Measurements from ENCODE around the gene SUN2.

SUN2 gene

DNA sequence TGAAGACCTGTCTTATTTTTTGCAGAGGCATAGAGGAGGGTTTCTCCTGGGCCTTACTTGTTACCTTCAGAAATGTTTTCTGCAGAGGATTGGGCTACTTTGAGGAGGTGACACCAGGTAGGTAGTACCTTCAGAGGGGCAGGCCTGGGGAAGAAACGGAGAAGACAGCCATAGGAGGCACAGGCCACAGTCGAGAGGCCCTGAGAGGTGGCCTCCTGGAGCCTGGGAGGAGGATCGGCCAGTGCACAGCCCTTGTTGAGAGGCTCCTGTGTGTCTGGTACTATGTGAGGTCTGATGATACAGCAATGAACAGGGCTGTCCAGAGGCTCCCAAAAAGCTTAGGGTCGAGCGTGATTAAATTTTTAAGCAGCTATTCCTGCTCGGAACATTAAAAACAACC is 38.6 kb downstream of the SUN2 start:
- DNase-seq (ENCODE audit: low read depth, low spot score): no peak

DNA sequence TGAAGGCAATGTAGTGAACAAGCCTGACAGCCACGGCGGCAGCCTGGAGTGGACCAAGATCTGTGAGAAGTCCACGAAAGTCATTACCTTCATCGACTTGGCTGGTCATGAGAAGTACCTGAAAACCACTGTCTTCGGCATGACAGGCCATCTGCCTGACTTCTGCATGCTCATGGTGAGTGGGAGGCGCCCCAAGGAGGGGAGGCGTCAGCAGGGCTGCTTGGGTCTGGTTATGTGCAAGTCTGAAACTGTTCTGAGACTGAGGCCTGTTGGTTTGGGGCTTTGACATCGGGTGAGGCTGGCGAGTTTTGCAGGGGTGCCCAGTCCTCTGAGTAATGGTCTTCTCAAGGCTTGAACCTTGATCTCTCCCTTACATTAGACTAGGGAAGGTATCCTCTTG is 39.0 kb downstream of the SUN2 start:
- no peak for DNase-seq (ENCODE audit: low read depth, low spot score)

DNA sequence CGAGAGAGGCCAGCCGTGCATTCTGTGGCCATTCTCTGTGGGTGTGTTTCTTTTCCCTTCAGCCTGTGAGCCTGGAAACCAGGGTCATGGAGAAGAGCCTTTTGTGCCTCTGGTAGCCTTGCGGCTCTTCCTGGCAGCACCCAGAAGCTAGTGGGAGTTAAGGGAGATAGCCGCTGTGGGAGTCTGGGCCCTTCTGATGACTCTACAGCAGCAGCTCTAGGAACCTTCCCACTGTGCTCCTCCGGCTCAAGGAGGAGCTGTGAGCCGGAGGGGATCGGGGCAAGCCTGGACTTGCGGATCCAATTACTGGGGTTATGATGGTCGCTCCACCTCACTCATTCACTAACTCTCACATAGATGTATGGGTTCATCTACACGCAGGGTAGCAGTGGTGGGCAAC is 39.5 kb downstream of the SUN2 start:
- DNase-seq (ENCODE audit: low read depth, low spot score): no peak

DNA sequence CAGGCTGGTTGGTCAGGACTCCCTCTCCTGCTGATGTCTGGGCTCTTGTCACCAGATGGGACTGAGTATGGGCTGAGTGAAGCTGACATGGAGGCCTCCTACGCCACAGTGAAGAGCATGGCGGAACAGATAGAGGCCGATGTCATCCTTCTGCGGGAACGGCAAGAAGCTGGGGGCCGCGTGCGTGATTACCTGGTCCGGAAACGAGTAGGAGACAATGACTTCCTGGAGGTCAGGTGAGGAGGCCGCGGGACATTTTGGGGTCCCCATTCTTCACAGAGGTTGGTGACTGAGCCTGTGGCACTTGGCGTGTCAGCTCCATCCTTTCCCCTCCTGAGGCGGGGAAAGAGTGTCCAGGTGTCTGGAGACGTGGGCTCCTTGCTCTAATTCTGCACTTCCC is 39.9 kb downstream of the SUN2 start:
- no peak for DNase-seq (ENCODE audit: low read depth, low spot score)

DNA sequence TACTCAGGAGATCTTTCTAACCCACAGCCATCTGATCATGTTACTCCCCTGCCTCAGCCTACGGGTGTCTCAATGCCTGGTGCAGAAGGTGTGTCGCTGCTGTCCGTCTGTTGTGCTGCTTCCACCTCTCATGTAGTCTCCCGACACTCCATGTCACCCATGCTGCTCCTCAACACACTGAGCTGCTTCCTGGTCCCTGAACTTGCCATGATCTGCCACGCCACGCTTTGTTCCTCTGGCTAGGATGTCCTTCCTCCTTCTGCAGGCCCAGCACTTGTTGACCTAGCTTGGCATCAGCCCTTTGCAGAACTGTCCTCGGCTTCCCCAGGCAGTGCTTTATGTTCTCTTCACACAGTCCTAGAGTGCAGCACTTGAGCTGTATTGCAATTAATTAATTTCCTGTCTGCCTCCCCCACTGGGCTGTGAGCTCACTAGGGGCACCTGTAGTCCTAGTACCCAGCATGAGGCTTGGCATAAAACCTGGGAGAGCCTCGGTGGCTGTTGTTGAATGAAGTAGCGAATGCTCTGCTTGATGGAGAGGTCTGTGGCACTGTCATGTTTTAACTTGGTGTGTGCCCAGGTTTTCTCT is 40.5 kb downstream of the SUN2 start:
- DNase-seq (ENCODE audit: low read depth, low spot score): no peak

DNA sequence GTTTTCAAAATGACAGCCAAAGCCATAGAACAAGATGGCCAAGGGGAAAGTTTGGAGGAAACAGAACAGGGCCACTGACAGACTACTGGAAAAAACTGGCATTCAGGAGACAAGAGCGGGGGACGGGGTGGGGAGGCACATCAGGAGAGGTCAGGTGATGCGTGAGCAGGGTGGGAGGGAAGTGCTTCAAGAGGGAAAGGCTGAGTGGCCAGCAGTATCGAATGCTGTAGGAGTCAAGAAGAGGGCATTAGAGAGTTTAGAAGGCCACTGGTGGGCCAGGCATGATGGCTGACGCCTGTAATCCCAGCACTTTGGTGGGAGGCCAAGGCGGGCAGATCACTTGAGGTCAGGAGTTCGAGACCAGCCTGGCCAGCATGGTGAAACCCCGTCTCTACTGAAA is 41.9 kb downstream of the SUN2 start:
- no peak for DNase-seq (ENCODE audit: low read depth, low spot score)

DNA sequence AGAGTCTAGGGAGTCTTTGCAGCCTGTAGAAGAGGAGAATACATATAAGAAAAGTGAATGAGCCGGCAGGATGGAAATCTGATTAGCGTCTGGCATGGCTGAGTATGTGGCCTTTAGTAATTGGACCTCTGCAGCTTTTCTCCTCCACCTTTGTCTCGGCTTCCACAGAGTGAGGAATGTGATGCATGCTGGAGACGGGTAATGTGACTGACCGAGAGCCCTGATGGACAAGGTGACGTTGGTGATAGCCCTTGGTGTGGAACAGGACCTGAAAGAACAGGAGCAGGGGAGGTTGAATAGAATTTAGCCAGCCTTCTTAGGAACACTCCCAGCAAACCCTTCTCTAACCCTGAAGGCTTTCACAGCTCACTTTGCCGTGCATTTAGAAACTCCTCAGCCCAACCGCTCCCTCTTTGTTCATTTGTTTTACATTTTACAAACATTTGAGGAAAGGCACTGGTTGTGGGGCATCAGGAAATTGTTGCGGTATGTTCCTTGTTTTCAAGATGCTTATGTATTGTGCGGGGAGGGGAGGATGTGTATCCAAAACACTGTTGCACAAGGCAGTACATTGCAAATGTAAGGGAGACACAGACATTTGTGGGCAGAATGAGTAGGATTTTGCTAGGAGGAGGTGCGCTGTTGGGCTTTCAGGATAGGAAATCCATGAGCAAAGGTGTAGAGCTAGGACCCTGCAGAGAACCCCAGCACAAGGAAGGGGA is 43.2 kb downstream of the SUN2 start:
- DNase-seq (ENCODE audit: low read depth, low spot score): peak; percentile 30

DNA sequence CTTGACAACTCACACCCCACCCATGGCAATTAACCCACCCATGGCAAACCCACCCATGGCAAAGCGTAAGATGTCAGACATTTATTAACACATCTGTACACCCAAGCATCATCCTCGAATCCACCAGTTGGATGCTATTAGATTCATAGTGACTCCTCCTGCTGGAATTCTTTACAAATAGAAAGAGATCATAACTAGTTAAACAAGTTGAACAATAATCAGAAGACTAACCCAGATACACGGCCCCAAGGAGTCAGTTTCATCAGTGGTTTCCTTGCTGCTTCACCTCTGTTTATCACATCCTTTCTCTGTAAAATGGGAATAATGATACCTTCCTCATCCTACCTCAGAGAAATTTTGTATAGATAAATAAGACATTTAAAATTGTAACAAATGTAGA is 44.9 kb downstream of the SUN2 start:
- no peak for DNase-seq (ENCODE audit: low read depth, low spot score)

DNA sequence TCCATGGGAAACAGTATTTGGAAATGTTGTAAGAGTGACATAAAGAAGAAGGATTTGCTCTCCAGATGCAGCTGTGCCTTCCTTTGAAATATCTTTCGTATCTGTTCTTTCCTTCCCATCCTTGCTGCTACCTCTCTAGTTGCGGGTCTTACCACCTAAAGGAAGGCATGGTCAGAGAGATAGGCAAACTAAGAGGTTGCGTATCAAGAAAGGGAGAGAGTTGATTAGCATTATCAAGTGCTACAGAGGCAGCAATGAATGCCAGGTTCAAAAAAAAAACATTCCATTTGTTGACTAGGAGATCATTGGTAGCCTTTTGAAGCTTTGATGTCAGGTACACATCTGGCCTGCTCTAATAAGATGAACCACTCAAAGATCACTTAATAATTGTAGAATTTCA is 45.4 kb downstream of the SUN2 start:
- no peak for DNase-seq (ENCODE audit: low read depth, low spot score)

DNA sequence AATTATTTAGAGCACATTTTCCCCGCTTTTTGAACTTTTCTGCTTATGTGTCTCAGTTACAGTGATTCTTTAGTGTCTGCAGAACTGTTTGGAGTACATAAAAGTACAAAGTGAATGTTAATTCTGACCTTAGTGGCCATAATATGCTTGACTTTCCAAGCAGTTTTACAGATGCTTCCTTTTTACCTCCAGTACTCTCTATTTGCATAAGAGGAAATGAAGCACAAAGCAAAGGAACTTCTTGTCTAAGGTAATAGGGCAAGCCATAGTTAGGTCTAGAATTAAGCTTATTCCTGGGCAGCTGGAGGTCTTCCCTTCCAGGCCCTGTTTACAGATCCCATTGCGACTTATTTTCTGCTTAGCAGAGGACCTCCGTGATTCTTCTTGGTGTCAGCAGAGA is 46.5 kb downstream of the SUN2 start:
- DNase-seq (ENCODE audit: low read depth, low spot score): no peak

DNA sequence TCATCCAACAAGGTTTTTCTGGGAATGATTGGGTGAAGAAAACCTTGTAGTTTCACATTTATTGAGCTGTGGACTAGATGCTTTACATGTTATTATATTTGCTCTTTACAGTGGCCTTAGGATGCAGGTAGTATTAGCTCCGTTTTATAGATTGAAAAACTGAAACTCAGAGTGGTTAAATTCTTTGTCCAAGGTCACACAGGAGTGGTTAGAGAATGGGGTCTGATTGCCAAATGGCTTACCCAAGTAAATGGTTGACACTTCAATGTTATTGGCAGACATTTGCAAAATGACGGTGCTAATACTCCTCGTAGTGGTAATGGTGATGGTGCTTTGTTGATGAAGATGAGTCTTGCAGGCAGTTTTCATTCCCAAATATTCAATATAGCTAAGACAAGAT is 47.8 kb downstream of the SUN2 start:
- no peak for DNase-seq (ENCODE audit: low read depth, low spot score)

DNA sequence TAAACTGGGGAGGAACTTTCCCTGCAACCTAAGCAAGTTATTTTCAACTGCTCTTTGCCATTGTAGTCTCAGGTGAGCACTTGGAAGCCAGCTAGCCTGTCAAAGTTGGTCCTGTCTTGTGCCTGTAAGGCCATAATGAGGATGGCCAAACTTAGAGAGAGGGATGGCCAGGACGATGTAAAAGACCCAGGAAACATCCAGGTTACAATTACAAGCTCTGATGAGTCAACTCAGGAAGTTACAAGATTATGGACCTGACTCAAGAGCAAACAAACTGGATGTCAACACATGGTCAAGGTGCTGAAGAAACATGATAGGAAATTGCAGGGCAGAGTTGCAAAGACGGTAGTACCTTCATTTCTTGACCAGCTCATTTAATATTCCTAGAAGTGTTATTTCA is 48.5 kb downstream of the SUN2 start:
- peak; percentile 14 for DNase-seq (ENCODE audit: low read depth, low spot score)

DNA sequence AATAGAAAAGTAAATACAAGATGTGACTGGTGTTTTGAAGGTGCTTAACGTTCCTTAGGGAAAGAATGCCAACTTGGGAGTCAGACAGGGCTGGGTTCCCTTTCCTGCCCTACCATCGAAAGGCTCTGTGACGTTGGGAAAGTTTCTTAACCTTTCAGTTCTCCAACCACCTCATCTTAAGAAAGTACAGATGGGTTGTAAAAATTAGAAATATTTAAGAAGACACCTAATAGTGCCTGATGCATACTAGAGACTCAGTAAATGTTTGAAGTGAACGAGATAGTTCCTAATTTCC is 49.0 kb downstream of the SUN2 start:
- no peak for DNase-seq (ENCODE audit: low read depth, low spot score)

DNA sequence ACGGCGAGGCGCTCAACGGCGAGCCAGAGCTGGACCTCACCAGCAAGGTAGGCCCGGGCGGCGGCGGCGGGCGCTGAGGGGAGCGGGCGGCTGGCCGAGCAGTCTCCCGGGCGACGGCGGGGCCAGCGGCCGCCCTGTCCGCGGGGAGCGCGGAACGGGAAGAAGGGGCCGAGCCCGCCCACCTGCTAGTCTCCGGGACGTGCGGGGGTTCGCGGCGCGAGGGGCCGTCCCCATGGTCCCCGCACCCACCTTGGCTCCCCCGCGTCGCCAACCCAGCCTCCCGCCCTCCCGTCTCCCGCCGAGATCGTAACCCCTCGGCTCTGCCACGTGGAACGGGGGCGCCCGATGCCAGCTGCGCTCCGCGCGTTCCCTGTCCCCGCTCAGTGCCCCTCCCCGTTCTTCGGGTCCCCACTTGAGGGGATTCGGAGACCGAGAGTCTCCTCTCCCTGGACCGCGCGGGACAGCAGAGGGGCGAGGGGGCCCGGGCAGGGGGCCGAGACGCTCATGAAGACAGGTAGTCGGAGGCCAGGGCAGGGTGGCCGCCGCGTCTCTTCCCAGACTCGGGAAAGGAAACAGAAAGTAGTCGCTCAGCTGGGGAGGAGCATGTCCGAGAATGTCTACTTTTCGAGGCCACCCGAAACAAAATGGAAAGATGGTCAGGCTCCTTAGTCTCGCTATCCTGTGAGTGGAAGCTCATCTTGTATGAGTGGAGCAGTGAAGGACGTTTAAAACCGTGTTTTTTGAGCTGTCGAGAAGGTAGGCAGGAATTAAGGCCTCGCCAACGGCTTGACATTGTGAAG is 49.5 kb downstream of the SUN2 start:
- peak; percentile 64 for DNase-seq (ENCODE audit: low read depth, low spot score)

DNA sequence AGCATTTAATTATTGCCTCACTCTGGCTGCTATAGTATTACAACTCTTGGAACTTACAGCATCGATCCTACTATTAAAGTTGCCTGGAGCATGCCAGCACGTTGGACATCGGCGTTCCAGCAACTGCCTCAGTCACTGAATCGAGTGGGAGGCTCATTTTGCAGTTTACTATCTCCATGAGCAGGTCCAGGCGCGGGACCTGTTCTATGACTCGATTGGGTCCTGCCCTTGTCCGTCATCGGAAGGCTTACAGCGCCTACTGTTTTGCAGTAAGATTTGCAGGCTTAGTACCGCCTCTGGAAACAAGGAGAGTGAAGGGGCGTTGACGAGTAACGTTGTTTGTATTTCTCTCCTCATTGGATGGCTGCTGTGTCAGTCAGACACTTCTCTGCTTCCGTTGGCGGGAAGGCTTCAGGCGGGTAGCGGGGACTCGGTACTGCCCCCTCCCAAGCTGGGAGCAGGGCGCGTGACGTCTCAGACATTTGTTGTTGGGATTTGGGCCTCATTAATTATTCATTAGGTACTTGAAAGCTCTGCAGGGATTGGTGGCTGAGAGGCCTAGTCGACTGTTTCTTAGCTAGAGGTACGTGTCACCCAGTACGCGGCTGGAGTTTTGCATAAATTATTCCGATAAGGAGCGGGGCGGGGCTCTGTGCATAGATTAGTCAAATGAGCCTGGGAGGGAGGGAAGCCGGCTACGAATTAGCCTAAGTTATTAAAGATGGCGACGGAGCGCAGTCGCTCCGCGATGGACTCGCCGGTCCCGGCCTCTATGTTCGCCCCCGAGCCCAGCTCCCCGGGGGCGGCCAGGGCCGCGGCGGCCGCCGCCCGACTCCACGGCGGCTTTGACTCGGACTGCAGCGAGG is 50.3 kb downstream of the SUN2 start, which contains the start of gene GTPBP1:
Gene GTPBP1, plus strand, starts transcription at position 710 of the 866 bp plus-strand sequence. Its CDS starts 12 bp downstream, at position 722.
- DNase-seq (ENCODE audit: low read depth, low spot score): peak; percentile 100

DNA sequence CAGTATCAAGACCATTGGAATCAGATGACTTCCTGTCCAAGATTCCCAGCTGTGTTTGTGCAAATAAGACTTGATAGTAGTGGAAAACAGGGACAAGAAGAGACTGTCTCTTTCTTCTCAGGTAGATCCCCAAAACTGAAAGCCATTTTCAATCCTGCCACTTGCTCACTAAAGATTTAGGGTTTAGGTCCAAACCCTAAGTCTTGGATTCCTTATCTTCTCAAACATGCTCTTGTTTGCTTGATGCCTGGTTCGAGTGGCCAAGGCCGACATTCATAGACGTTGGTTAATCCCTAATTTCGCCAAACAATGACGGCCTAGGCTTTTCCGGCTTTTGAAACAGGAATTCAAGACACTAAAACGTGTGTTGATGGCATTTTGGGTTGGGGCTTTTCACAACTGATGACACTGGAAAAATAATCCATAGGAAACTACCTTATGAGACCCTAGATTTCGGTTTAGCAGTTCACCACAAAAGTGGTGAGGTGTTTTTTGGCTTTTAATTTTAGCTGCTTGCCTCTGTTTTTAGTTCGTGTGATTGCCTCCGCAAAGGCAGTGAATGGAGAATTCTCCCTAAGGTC is 51.1 kb downstream of the SUN2 start:
- DNase-seq (ENCODE audit: low read depth, low spot score): no peak

DNA sequence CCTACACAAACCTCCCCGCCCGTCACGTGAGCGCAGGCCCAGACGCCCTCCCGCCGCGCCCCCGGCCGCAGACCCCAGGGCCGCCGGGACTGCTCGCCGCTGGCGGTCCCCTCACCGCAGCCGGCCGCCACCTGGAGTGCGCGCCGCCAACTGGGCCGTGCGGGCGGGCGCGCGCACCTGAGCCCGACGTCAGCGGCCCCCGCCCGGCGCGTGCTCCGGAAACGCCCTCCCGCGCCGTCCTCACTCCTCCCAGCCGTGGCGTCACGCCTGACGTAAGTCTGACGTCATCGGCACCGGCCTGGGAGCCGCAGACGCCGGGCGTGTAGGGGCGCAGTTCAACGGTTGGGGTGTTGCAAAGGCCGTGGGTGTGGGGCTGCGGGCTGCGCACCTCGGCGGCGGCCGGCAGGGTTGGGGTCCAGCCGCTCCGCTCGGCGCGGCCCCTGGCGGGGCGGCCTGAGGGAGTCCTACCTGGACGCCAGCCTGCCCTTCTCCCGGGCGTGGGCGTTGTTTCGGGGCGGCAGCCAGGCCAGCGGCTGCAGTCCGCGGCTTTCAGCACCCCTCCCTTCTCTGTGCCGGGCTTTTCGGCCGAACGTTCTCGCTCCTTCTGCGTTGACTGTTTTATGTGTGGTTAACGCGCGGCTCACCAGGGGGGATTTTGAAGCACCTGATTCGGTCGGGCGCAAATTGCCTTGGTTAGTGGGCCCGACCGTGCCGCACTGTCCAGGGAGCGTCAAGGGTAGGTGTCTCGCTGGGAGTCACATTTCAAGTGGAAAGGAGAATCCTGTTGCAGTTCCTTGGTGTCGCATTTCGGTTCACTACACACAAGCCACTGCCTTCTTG is 54.8 kb downstream of the SUN2 start, which contains the start of gene JOSD1:
Gene JOSD1, minus strand, starts transcription at position 155 of the 840 bp plus-strand sequence. CDS start 956 bp downstream, outside the sequence.
- DNase-seq (ENCODE audit: low read depth, low spot score): peak; percentile 99

DNA sequence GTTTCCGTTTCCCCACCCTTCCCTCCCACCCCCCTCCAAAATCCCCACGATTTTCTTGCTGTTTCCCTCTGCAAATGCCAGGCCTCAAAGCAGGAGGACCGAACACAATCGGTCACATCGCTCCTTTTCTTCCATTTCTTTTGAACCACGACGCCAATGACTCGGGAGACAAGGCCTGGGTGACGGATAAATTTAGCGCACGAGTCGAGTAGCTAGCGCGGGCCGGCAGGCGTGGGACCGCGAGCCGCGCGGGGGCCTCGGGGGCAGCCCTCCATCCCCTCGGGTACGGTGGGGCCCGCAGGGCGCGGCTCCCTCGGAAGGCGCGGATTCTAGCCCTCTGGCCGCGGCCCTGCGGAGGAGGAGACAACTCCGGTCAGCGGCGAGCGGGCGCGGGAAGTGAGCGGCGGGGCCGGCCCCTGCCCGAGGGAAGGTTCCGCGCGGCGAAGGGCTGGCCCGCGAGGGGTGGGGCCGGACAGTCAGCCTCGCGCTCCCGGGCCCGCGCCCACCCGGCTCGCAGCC is 55.5 kb downstream of the SUN2 start:
- no peak for DNase-seq (ENCODE audit: low read depth, low spot score)

DNA sequence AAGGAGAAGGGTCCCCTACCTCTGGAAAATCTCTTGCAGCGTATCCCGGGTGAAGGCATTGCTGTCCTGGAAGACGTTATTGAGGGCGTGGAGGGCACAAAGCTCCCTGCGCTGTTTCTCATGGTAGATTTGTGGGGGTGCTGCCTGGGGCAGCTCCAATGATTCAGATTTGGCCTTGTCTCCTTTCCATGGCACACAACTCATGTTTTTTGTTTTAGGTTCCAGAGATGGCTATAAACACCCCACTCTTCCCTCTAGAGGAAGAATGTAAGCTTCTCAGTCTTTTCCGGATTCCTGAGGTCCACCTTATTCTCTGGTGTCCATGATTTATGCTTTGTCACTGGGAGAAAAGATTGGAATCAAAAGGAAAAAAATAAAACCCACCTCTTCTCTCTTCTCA is 56.0 kb downstream of the SUN2 start:
- DNase-seq (ENCODE audit: low read depth, low spot score): peak; percentile 39

DNA sequence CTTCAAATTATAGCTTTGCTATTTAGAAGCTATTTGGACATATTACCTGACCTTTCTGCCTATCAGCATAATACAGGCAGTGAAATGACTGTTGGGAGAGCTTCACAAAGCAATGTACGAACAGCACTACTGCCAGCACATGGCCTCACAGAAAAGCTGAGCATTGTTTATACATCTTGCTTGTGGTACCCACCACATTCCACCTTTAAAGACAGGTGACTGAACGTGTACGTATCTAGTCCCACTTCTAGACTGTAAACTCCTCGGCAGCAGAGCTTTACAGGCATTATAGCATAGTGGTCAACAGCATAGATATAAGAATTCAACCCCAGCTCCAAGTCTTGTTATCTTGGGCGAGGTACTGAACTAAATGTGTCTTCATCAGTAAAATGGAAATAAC is 56.7 kb downstream of the SUN2 start:
- peak; percentile 19 for DNase-seq (ENCODE audit: low read depth, low spot score)
